ENCODE results near the gene CHST15.

GRCh38 chr10:124085680-124086079, 7.7 kb downstream of the CHST15 start:
- TF ChIP-seq, protein P1, sequence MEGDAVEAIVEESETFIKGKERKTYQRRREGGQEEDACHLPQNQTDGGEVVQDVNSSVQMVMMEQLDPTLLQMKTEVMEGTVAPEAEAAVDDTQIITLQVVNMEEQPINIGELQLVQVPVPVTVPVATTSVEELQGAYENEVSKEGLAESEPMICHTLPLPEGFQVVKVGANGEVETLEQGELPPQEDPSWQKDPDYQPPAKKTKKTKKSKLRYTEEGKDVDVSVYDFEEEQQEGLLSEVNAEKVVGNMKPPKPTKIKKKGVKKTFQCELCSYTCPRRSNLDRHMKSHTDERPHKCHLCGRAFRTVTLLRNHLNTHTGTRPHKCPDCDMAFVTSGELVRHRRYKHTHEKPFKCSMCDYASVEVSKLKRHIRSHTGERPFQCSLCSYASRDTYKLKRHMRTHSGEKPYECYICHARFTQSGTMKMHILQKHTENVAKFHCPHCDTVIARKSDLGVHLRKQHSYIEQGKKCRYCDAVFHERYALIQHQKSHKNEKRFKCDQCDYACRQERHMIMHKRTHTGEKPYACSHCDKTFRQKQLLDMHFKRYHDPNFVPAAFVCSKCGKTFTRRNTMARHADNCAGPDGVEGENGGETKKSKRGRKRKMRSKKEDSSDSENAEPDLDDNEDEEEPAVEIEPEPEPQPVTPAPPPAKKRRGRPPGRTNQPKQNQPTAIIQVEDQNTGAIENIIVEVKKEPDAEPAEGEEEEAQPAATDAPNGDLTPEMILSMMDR (IDR thresholded peaks at IDR 0.05), result no peak
- TF ChIP-seq POLR2A (IDR thresholded peaks at IDR 0.05), result no peak
